ENCODE data around the gene POGK.

The POGK gene

DNA sequence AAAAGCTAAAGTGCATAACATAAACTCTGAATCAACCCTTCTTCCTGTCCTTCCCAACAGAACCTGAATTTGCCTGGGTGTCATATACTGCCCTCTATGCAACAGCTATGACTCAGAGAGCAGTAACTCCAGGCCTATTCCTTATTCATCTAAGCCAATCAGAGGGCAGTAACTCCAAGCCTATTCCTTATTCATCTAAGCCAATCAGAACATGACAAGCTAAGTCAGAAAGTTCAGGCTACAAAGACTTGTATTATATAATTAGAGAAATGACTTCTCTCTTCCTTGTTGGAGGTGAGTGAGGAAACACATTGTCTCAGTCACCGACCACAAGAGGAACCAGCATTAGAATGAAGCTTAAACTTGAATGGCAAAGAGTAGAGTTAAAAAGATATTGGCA lies 63.0 kb downstream of the POGK start:
- no peak for DNase-seq (ENCODE audit: low read depth)

DNA sequence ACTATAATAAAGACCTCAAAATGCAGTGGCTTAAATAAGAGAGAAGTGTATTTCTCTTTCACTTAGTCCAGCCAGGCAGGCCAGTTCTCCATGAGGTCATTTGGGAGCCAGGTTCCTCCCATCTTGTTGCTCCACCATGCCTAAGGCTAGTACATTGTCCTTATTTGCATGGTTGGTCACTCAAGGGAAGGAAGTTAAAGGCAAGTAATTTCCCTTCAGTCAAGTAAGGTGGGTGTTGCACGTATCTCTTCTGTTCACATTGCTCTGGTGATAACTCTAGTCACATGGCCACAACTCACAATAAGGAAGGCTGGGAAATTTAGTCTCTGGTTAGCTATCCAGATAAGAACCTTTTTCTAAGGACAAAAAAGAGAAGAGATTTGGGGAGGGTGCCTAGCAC lies 64.0 kb downstream of the POGK start:
- DNase-seq (ENCODE audit: low read depth): no peak

DNA sequence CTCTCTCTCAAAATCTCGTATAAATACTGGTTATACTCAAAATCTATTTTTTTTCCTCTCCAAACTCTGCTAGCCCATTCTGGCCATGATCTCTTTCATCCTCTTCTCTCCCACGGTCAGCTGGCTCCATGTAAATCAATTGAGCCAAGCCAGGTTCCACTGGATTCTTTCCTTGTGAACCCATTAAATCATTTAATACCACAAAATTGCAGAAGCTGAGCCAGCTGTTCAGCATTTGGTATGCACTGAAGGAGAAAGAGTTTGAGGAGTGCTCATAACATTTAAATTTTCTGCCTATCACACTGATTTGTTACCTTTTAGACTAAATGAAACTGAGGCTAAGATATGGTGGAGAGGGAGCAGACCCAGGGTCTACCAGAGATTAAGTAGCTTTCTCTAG lies 65.9 kb downstream of the POGK start:
- DNase-seq (ENCODE audit: low read depth): no peak

DNA sequence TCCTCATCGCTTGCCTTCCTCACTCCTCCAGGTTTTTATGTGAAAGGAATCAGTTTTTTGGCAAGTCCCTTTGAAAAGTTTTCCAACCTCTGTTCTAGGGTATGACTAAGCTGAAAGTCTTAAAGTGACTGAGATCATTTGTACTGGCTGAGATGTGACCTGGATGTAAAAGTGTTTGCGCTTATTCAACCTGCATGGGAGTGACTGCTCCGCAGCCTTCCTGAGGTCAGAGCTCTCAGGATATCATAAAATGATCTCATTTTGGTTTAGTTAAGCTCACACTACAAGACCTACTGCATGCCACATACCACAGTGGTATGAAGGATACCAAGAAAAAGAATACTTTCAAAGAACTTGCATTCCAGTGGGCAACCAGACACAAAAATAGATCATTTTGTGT lies 66.6 kb downstream of the POGK start:
- no peak for DNase-seq (ENCODE audit: low read depth)
